Measurements from ENCODE around the gene PLA2G15. TPM values are rescaled to one million over a fixed set of nuclear protein-coding genes. Genes with fewer than 3 reads are reported as not detected.

PLA2G15 gene
- polyA plus RNA-seq, 1 of the 3 experiments (the other 2 are of a cell fraction), result 23.9 TPM

- WGBS (ENCODE audit: low lambda C conversion rate), result 91% methylated on average over 13 of the region's 13 CpGs
- no peaks in the 10 kb centered on the region for H3K9me3 ChIP-seq
- peaks cover 37% of the 10 kb centered on the region; the same call in 1 of the 2 replicates for H3K79me2 ChIP-seq (ENCODE audit: insufficient read depth)
- H3K27me3 ChIP-seq (ENCODE audit: insufficient read depth), result no peaks in the 10 kb centered on the region
- no peak for TF ChIP-seq EZH2phosphoT487 (IDR thresholded peaks at IDR 0.05; ENCODE audit: borderline replicate concordance, low read depth)
- no peak for TF ChIP-seq MAX (IDR thresholded peaks at IDR 0.05; ENCODE audit: low read depth)
- TF ChIP-seq SIN3A (IDR thresholded peaks at IDR 0.05; ENCODE audit: borderline replicate concordance, low read depth, low read length), result no peak
- POLR2A ChIA-PET, result no interaction called here
- no peaks in the 10 kb centered on the region for H3F3A ChIP-seq (replicated peaks; ENCODE audit: insufficient read depth)
- no peak for DNase-seq
- H3K36me3 ChIP-seq (replicated peaks in 1 of 2; ENCODE audit: control insufficient read depth in 1 of 2, insufficient read depth in 2 of 2, low read length in 1 of 2), result peaks cover 5 to 6% of the 10 kb centered on the region in 2 experiments
- no peak overlapping the region for H3K9ac ChIP-seq
- CTCF ChIA-PET, result interaction anchor here (1.3 to 4.0 kb wide), 4 partner anchors 16 to 49 kb away, joined by 4 to 15 read pairs (median 9); partner anchors contain the start of genes PRMT7, SLC7A6 and SLC7A6OS
- H2AFZ ChIP-seq (ENCODE audit: low read depth), result no peak overlapping the region
- no peak overlapping the region for H3K27ac ChIP-seq (ENCODE audit: low read depth in 2 of 2, low read length in 1 of 2)
- H3K4me1 ChIP-seq (ENCODE audit: control insufficient read depth in 1 of 2, insufficient read depth in 2 of 2, low read depth in 1 of 2, low read length in 1 of 2), result no peaks in the 10 kb centered on the region; a peak in 1 of 4 replicates
- H4K20me1 ChIP-seq (ENCODE audit: insufficient read depth), result no peaks in the 10 kb centered on the region
- no peak overlapping the region for H3K4me3 ChIP-seq (ENCODE audit: low read depth in 2 of 2, low read length in 1 of 2)
- H3K4me2 ChIP-seq, result no peak overlapping the region
- no peaks in the 10 kb centered on the region for H3K9me2 ChIP-seq
Observed at GRCh38 chr16:68279726-68280558, 34.8 kb downstream of the PLA2G15 start.

GRCh38 chr16:68281368-68282063 is 36.3 kb downstream of the PLA2G15 start:
- Histone ChIP-seq H3K27me3 (ENCODE audit: insufficient read depth) (no peaks in the 10 kb centered on the region), H3K36me3 (replicated peaks in 1 of 2; ENCODE audit: control insufficient read depth in 1 of 2, insufficient read depth in 2 of 2, low read length in 1 of 2) (peaks cover 6 to 7% of the 10 kb centered on the region in 2 experiments), H3F3A (replicated peaks; ENCODE audit: insufficient read depth) (no peaks in the 10 kb centered on the region), H2AFZ (ENCODE audit: low read depth) (no peak overlapping the region), H3K4me3 (ENCODE audit: low read depth in 2 of 2, low read length in 1 of 2) (no peak overlapping the region), H3K4me1 (ENCODE audit: control insufficient read depth in 1 of 2, insufficient read depth in 2 of 2, low read depth in 1 of 2, low read length in 1 of 2) (no peaks in the 10 kb centered on the region), H3K27ac (ENCODE audit: low read depth in 2 of 2, low read length in 1 of 2) (no peak overlapping the region), H3K4me2 (no peak overlapping the region), H3K79me2 (ENCODE audit: insufficient read depth) (peaks cover 41% of the 10 kb centered on the region; the same call in 1 of the 2 replicates), H4K20me1 (ENCODE audit: insufficient read depth) (peaks cover 3% of the 10 kb centered on the region; the same call in 1 of the 2 replicates), H3K9ac (no peak overlapping the region), H3K9me2 (no peaks in the 10 kb centered on the region), H3K9me3 (no peaks in the 10 kb centered on the region)
- CTCF ChIA-PET, result interaction anchor here (2.8 to 4.0 kb wide), 2 partner anchors 17 to 20 kb away, joined by 14 to 15 read pairs; partner anchors contain the start of gene SLC7A6
- WGBS (ENCODE audit: low lambda C conversion rate), result 98% methylated on average over 4 of the region's 4 CpGs
- no peak for DNase-seq
- POLR2A ChIA-PET, result no interaction called here
- TF ChIP-seq TAF1 (IDR thresholded peaks at IDR 0.05; ENCODE audit: borderline replicate concordance, low read depth, low read length) (no peak), EZH2phosphoT487 (IDR thresholded peaks at IDR 0.05; ENCODE audit: borderline replicate concordance, low read depth) (no peak), RAD21 (IDR thresholded peaks at IDR 0.05; ENCODE audit: low read length) (no peak)

GRCh38 chr16:68282064-68282452 is 36.9 kb downstream of the PLA2G15 start:
- peaks cover 38% of the 10 kb centered on the region; the same call in 1 of the 2 replicates for H3K79me2 ChIP-seq (ENCODE audit: insufficient read depth)
- no peak overlapping the region for H3K4me3 ChIP-seq (ENCODE audit: low read depth in 2 of 2, low read length in 1 of 2)
- H3K27me3 ChIP-seq (ENCODE audit: insufficient read depth), result no peaks in the 10 kb centered on the region
- H2AFZ ChIP-seq (ENCODE audit: low read depth), result no peak overlapping the region
- ChIA-PET POLR2A (no interaction called here), CTCF (no interaction called here)
- no peaks in the 10 kb centered on the region for H3K4me1 ChIP-seq (ENCODE audit: control insufficient read depth in 1 of 2, insufficient read depth in 2 of 2, low read depth in 1 of 2, low read length in 1 of 2)
- WGBS (ENCODE audit: low lambda C conversion rate), result 92% methylated on average over 4 of the region's 4 CpGs
- H4K20me1 ChIP-seq (ENCODE audit: insufficient read depth), result peaks cover 6% of the 10 kb centered on the region; the same call in 1 of the 2 replicates
- DNase-seq, result no peak
- H3K9me2 ChIP-seq, result no peaks in the 10 kb centered on the region
- no peak overlapping the region for H3K9ac ChIP-seq
- no peak overlapping the region for H3K27ac ChIP-seq (ENCODE audit: low read depth in 2 of 2, low read length in 1 of 2)
- no peaks in the 10 kb centered on the region for H3K9me3 ChIP-seq
- H3F3A ChIP-seq (replicated peaks; ENCODE audit: insufficient read depth), result no peaks in the 10 kb centered on the region
- H3K36me3 ChIP-seq (replicated peaks in 1 of 2; ENCODE audit: control insufficient read depth in 1 of 2, insufficient read depth in 2 of 2, low read length in 1 of 2), result peaks cover 7% of the 10 kb centered on the region in 2 experiments
- no peak overlapping the region for H3K4me2 ChIP-seq
- TF ChIP-seq FOXM1 (IDR thresholded peaks at IDR 0.05; ENCODE audit: low read depth), result no peak
- no peak for TF ChIP-seq CTCF (IDR thresholded peaks at IDR 0.05)
- TF ChIP-seq RFX5 (IDR thresholded peaks at IDR 0.05; ENCODE audit: low read length), result no peak
- TF ChIP-seq NFIC (IDR thresholded peaks at IDR 0.05; ENCODE audit: borderline replicate concordance), result no peak
- TF ChIP-seq TCF12 (IDR thresholded peaks at IDR 0.05), result no peak
- no peak for TF ChIP-seq USF1 (IDR thresholded peaks at IDR 0.05; ENCODE audit: borderline replicate concordance, low read depth)
- no peak for TF ChIP-seq SIN3A (IDR thresholded peaks at IDR 0.05; ENCODE audit: borderline replicate concordance, low read depth, low read length)
- no peak for TF ChIP-seq MAX (IDR thresholded peaks at IDR 0.05; ENCODE audit: low read depth)
- TF ChIP-seq POLR2AphosphoS5 (IDR thresholded peaks at IDR 0.05; ENCODE audit: low read depth, low read length), result no peak
- TF ChIP-seq PBX3 (IDR thresholded peaks at IDR 0.05), result no peak
